Stimulated activated effector memory CD8-positive, alpha-beta T cell treated with anti-CD3 and anti-CD28 coated beads, Interleukin-12 subunit alpha, Interleukin-12 subunit beta, amount 100 ng/mL, for 72 hours (primary cell): ENCODE measurements around the gene MMP24OS.
A peak's percentile ranks its signal among the peaks of the same experiment; 100 is the strongest.
"Not testable (repeated sequence)": the region's sequence is repeated elsewhere in the genome, so short reads cannot be mapped to it uniquely, and the experiment has no call there.

Experiments used
- ATAC-seq: fragments of 150-1000 bp; cut with Tn5 transposase; 2 replicates; pipeline ENCODE4 v1.10.0; 2021
- DNase-seq, 2 donors: peaks; one replicate each; pipeline ENCODE4 v3.0.0; 2021 to 2022; ENCODE audit warnings: low spot score in 2 of 2
- H3K27ac Mint-ChIP-seq: one replicate; pipeline ENCODE4 v1.8.0; 2022; ENCODE audit warnings: mild to moderate bottlenecking, mixed read lengths
- H3K36me3 Mint-ChIP-seq: one replicate; pipeline ENCODE4 v1.8.0; 2022; ENCODE audit warnings: mild to moderate bottlenecking, mixed read lengths
- H3K4me1 Mint-ChIP-seq: one replicate; pipeline ENCODE4 v1.8.0; 2022; ENCODE audit warnings: mixed read lengths
- H3K4me3 Mint-ChIP-seq: one replicate; pipeline ENCODE4 v1.8.0; 2022; ENCODE audit warnings: mild to moderate bottlenecking, mixed read lengths
- H3K9me3 Mint-ChIP-seq: one replicate; pipeline ENCODE4 v1.8.0; 2022; ENCODE audit warnings: mixed read lengths

The MMP24OS gene

DNA sequence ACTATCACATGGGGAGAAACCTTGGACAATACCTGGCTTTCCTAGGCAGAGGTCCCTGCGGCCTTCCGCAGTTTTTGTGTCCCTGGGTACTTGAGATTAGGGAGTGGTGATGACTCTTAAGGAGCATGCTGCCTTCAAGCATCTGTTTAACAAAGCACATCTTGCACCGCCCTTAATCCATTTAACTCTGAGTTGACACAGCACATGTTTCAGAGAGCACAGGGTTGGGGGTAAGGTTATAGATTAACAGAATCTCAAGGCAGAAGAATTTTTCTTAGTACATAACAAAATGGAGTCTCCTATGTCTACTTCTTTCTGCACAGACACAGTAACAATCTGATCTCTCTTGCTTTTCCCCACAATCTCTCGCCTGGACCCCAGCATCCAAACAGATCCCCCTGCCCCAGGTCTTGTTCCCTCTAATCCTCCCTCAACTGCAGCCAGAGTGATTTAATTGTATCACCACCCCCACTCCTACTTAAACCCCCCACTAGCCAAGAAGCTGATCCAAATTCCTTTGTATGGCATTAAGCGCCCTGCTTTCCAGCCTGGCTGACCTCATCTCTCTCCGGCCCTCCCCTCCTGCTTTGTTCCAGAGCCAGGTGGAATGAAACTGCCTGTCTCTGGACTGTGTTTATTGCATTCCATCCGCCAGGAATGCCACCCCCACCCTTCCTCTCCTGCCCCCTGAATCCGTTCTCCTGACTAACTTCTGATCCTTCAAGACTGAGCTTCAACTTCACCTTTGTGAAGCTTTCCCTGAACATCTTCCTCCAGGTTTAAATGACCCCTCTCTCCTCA lies 15.0 kb downstream of the MMP24OS start:
- H3K27ac Mint-ChIP-seq = peak overlapping the region; percentile 79
- peaks cover 31% of the 10 kb centered on the region for H3K36me3 Mint-ChIP-seq
- DNase-seq, ATAC-seq, H3K9me3 Mint-ChIP-seq, H3K4me3 Mint-ChIP-seq: not testable (repeated sequence)
- peaks cover 18% of the 10 kb centered on the region for H3K4me1 Mint-ChIP-seq

GRCh38 chr20:35262321-35262720 lies 15.6 kb downstream of the MMP24OS start:
- Mint-ChIP-seq H3K4me1 (peaks cover 12% of the 10 kb centered on the region), H3K36me3 (peaks cover 27% of the 10 kb centered on the region)
- DNase-seq, H3K9me3 Mint-ChIP-seq, H3K4me3 Mint-ChIP-seq, ATAC-seq, H3K27ac Mint-ChIP-seq: not testable (repeated sequence)

- H3K9me3 Mint-ChIP-seq = no peaks in the 10 kb centered on the region
Observed at GRCh38 chr20:35260426-35260825, 17.5 kb downstream of the MMP24OS start.

DNA sequence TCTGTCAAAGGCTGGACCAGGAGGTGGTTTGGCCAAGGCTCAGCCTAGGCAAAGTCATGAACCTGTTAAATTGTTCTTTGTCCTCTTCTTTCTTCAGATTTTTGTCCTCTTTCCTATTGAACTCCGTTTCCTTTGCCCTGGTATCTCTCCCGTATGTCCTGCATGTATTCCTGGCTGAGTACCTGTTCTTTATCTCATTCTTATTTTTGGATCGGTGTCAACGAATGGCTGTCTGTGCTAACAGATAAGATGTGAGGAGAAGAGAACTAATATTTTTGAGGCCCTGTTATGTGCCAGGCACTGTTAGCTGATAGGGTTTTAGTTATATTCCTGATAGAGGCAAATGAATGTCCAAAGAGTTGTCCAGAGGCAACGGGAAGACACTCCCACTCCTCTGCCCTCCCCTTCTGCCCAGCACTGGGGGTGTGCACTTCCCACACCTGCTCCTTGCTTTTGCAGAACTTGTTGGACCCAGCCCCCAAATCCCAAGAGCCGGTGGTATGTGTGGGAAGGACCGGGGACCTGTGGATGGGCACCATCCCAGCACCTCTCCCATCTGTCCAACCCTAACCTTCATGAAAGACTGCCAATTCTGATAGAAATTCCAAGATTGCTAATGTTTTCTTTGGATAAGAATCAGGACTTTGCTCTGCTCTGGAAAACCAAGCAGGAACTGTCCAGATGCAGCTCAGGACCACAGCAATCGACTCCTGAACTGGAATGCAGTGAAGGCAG lies 20.6 kb downstream of the MMP24OS start:
- ATAC-seq (no peak), DNase-seq (no peak)
- peaks cover 2% of the 10 kb centered on the region for H3K36me3 Mint-ChIP-seq
- H3K4me1 Mint-ChIP-seq = peaks cover 10% of the 10 kb centered on the region
- H3K9me3 Mint-ChIP-seq = no peaks in the 10 kb centered on the region
- no peak overlapping the region for H3K4me3 Mint-ChIP-seq
- H3K27ac Mint-ChIP-seq = no peak overlapping the region

More at GRCh38 chr20:35260426-35260825, 17.5 kb downstream of the MMP24OS start:
- Mint-ChIP-seq H3K27ac (no peak overlapping the region), H3K4me1 (peaks cover 11% of the 10 kb centered on the region), H3K4me3 (no peak overlapping the region), H3K36me3 (peaks cover 11% of the 10 kb centered on the region)
- no peak for DNase-seq
- no peak for ATAC-seq

- no peaks in the 10 kb centered on the region for H3K9me3 Mint-ChIP-seq
- H3K4me3 Mint-ChIP-seq = no peak overlapping the region
- peaks cover 33% of the 10 kb centered on the region for H3K4me1 Mint-ChIP-seq
- H3K27ac Mint-ChIP-seq = peak overlapping the region; percentile 74
- H3K36me3 Mint-ChIP-seq = peaks cover 9% of the 10 kb centered on the region
- DNase-seq (no peak), ATAC-seq (no peak)
Observed at GRCh38 chr20:35254448-35254999, 23.4 kb downstream of the MMP24OS start.

- no peaks in the 10 kb centered on the region for H3K9me3 Mint-ChIP-seq
- peaks cover 9% of the 10 kb centered on the region for H3K36me3 Mint-ChIP-seq
- peak overlapping the region; percentile 99 for H3K27ac Mint-ChIP-seq
- DNase-seq = no peak
- ATAC-seq = no peak
- no peak overlapping the region for H3K4me3 Mint-ChIP-seq
- H3K4me1 Mint-ChIP-seq = peaks cover 33% of the 10 kb centered on the region
Observed at GRCh38 chr20:35253010-35253409, 24.9 kb downstream of the MMP24OS start.

DNA sequence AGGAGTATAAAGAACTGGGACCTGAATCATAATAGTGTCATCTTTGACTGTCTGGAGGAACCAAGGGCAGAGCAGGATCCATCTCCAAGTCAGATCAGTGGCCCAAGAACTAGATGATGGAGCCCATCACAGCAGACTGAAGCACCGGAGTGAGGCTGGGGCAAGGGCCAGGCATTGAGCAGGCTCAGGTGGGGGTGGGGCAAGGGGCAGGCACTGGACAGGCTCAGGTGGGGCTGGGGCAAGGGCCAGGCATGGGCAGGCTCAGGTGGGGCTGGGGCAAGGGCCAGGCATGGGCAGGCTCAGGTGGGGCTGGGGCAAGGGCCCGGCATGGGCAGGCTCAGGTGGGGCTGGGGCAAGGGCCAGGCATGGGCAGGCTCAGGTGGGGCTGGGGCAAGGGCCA lies 25.3 kb downstream of the MMP24OS start:
- not testable (repeated sequence) for H3K36me3 Mint-ChIP-seq, H3K9me3 Mint-ChIP-seq, DNase-seq
- Mint-ChIP-seq H3K4me1 (peaks cover 38% of the 10 kb centered on the region), H3K27ac (peak overlapping the region; percentile 99), H3K4me3 (peak overlapping the region; percentile 57)
- peak; percentile 41 for ATAC-seq

GRCh38 chr20:35252037-35252461 lies 25.9 kb downstream of the MMP24OS start:
- DNase-seq = peak; percentile 22 to 79

GRCh38 chr20:35251613-35251940 lies 26.3 kb downstream of the MMP24OS start:
- Mint-ChIP-seq H3K4me3 (peak overlapping the region; percentile 57), H3K4me1 (peaks cover 41% of the 10 kb centered on the region), H3K27ac (peak overlapping the region; percentile 99), H3K36me3 (peaks cover 9% of the 10 kb centered on the region), H3K9me3 (no peaks in the 10 kb centered on the region)
- no peak for DNase-seq
- ATAC-seq = no peak

More at GRCh38 chr20:35252037-35252461, 25.9 kb downstream of the MMP24OS start:
- H3K9me3 Mint-ChIP-seq = no peaks in the 10 kb centered on the region
- peak overlapping the region; percentile 99 for H3K27ac Mint-ChIP-seq
- H3K36me3 Mint-ChIP-seq = peaks cover 9% of the 10 kb centered on the region
- peak overlapping the region; percentile 57 for H3K4me3 Mint-ChIP-seq
- H3K4me1 Mint-ChIP-seq = peaks cover 41% of the 10 kb centered on the region
- peak; percentile 96 for ATAC-seq

- ATAC-seq (no peak), DNase-seq (no peak)
- peaks cover 9% of the 10 kb centered on the region for H3K36me3 Mint-ChIP-seq
- H3K4me3 Mint-ChIP-seq = no peak overlapping the region
- no peak overlapping the region for H3K27ac Mint-ChIP-seq
- H3K4me1 Mint-ChIP-seq = peaks cover 34% of the 10 kb centered on the region
- H3K9me3 Mint-ChIP-seq = no peaks in the 10 kb centered on the region
Observed at GRCh38 chr20:35248641-35249475, 29.1 kb downstream of the MMP24OS start.

GRCh38 chr20:35246723-35247122 lies 31.2 kb downstream of the MMP24OS start:
- peaks cover 1% of the 10 kb centered on the region for H3K36me3 Mint-ChIP-seq
- H3K4me3 Mint-ChIP-seq = no peak overlapping the region
- no peaks in the 10 kb centered on the region for H3K9me3 Mint-ChIP-seq
- no peak for DNase-seq
- no peak for ATAC-seq
- H3K27ac Mint-ChIP-seq = no peak overlapping the region
- H3K4me1 Mint-ChIP-seq = peaks cover 24% of the 10 kb centered on the region

DNA sequence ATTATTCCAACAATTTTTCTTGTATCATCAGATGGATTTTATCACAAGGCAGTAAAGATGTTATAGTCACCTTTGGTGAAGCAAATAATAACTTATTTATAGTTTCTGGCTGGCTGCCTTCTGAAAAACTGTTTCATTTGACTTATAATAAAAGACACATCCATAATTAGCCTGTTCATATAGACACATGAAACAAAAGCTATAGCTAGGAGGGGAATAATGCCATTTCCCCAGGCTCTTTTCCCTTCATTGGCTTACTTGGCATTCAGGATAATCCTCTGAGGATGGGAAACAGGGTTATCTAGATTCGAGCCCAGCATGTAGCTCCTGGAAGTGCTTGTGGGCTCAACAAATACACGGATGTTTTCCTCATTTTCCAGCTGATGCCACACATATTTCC lies 33.9 kb downstream of the MMP24OS start:
- H3K27ac Mint-ChIP-seq = no peak overlapping the region
- H3K4me1 Mint-ChIP-seq = peaks cover 13% of the 10 kb centered on the region
- no peaks in the 10 kb centered on the region for H3K9me3 Mint-ChIP-seq
- DNase-seq (no peak), ATAC-seq (no peak)
- no peak overlapping the region for H3K4me3 Mint-ChIP-seq
- no peaks in the 10 kb centered on the region for H3K36me3 Mint-ChIP-seq

DNA sequence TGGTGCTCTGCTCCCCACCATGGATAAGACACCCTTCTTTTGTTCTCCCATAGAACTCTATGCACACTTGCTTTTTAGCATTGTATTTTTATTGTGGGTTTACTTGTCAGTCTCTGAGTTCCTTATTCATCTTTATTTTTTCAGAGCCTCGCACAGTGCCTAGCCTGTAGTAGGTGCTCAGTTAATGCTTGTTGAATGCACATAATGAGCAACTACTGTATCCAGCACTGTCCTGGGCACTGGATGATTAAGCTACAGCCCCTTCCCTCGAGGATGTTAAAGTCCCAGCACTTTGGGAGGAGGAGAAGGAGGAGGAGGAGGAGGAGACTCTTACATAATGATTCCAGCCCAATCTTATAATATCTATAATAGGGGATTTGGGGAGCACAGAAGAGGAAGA lies 34.6 kb downstream of the MMP24OS start:
- H3K9me3 Mint-ChIP-seq = no peaks in the 10 kb centered on the region
- no peak for ATAC-seq
- H3K27ac Mint-ChIP-seq = no peak overlapping the region

DNA sequence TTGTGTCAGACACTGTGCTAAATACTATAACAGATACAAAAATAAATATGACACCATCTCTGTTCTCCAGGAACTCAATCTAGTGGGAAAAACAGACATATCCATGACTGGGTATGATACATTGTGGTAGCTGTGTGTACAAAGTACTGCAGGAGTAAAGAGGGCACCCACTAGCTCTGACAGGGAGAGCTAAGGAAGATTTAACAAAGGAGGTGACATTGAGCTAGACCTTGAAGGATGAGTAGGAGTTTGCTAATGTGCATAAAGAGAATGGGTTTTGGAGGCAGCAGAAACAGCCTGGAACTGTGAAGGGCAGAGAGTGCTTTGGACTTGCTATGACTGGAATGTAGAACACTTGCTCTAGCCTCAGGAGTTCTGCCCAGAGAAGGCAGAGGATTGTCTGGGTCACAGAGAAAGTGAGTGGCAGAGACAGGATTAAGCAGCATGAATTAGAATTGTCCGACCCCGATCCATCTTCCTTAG lies 37.1 kb downstream of the MMP24OS start:
- no peaks in the 10 kb centered on the region for H3K9me3 Mint-ChIP-seq
- DNase-seq (no peak), ATAC-seq (no peak)
- H3K36me3 Mint-ChIP-seq = no peaks in the 10 kb centered on the region
- peaks cover 6% of the 10 kb centered on the region for H3K4me1 Mint-ChIP-seq
- H3K4me3 Mint-ChIP-seq = no peak overlapping the region
- no peak overlapping the region for H3K27ac Mint-ChIP-seq

More for the DNA sequence above, 34.6 kb downstream of the MMP24OS start:
- H3K36me3 Mint-ChIP-seq = no peaks in the 10 kb centered on the region
- DNase-seq = no peak
- no peak overlapping the region for H3K4me3 Mint-ChIP-seq
- peaks cover 13% of the 10 kb centered on the region for H3K4me1 Mint-ChIP-seq
